ENCODE results near the gene YIF1B.

YIF1B gene

DNA sequence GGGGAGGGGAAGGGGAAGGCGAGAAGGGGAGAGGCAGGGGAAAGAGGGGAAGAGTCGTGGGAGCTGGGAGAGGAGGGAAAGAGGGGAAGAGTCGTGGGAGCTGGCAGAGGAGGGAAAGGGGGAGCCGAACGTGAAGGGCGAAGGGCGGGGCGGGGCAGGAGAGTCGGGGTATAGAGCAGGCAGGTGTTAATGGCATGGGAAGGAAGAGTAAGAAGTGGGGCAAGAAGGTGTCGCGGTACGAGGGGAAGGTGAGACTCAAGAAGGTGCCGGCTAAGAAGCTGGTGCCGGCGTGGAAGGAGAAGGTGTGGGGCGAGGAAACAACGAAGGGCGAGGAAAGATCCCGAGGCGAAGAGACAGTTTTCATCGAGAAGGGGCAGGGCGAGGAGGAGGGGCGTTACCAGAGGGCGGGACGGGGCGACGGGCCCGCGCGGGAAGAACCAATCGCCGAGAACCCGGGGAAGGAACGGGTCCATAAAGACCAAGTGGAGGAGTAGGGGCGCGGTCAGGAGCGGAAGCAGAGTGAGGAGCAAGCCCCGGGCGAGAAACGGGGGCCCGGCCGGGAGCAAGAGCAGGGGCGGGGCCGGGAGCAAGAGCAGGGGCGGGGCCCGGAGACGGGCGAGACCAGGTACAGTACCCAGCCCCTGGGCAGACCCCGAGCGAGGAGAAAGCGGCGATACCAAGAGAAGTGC is 20.3 kb upstream of the YIF1B start:
- in situ Hi-C loops (cut with HindIII; ENCODE audit: low sequenced_read_pairs) = no loop called here

DNA sequence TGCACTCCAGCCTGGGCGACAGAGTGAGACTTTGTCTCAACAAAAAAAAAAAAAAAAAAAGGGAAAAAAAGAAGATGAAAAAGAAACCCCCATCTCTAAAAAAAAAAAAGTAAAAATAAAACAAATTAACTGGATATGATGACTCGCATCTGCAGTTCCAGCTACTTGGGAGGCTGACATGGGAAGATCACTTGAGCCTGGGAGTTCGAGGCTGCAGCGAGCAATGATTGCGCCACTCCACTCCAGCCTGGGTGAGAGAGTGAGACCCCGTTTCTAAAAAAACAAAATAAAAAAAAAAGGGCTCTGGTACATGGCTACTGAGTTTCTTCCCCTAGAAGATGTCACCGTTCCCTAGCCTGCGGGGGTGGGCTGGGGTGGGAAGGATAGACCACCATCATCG is 17.5 kb upstream of the YIF1B start:
- in situ Hi-C loops (cut with HindIII; ENCODE audit: low sequenced_read_pairs) = no loop called here

DNA sequence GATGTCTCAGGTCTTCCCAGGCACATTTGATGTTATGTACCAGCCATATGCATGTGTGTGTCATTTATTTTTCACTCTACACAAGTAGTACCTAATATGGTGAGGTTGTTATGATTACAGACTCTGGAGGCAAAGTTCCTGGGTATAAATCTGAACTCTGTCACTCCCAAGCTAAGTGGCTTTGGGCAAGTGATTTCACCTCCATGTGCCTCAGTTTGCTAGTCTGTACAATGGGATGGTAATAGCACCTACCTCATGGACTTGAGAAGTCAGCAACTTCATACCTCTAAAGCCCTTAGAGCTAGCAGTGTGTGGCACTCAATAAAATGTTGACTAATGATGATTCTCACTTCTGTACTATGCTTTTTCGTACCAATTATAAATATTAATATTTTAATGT is 16.0 kb upstream of the YIF1B start:
- in situ Hi-C loops (cut with HindIII; ENCODE audit: low sequenced_read_pairs) = no loop called here

DNA sequence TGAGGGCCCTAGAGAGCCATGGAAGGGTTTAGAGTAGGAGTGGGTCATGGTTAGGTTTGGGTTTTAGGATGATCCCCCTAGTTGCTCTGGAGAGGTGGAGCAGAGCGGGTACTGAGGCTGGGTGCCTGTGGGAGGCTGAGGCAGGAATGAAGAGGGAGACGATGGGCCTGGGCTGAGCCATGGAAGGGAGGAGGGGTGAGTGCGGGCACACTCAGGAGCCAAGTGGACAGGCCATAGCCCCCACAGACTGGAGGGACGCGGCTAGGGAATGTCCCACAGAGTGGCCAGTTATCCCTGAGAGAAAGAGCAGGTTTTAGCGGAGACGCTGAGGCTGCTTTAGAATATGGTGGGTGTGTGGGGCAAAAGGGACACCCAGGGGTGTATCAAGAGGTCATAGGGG is 13.9 kb upstream of the YIF1B start:
- in situ Hi-C loops (cut with HindIII; ENCODE audit: low sequenced_read_pairs) = no loop called here

DNA sequence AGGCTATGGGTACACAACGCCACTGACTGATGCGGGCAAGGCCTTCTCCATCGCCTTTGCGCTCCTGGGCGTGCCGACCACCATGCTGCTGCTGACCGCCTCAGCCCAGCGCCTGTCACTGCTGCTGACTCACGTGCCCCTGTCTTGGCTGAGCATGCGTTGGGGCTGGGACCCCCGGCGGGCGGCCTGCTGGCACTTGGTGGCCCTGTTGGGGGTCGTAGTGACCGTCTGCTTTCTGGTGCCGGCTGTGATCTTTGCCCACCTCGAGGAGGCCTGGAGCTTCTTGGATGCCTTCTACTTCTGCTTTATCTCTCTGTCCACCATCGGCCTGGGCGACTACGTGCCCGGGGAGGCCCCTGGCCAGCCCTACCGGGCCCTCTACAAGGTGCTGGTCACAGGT is 10.8 kb upstream of the YIF1B start:
- in situ Hi-C loops (cut with HindIII; ENCODE audit: low sequenced_read_pairs) = no loop called here

DNA sequence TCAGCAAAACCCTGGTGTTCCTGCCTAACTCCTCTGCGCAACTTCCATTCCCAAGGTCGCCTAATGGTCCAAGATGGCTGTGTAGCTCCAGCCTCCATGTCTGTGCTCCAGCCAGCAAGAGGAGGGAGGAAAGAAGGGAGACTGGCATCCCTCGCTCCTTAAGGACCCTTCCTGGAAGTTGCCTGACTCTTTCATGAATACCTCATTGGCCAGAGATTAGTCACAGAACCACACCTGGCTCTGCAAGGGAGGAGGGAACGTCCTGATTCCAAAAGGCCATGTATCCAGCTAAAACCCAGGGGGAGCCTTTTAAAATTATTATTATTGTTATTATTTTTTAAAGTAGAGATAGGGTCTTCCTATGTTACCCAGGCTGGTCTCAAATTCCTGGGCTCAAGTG is 8.7 kb upstream of the YIF1B start:
- in situ Hi-C loops (cut with HindIII; ENCODE audit: low sequenced_read_pairs) = no loop called here

DNA sequence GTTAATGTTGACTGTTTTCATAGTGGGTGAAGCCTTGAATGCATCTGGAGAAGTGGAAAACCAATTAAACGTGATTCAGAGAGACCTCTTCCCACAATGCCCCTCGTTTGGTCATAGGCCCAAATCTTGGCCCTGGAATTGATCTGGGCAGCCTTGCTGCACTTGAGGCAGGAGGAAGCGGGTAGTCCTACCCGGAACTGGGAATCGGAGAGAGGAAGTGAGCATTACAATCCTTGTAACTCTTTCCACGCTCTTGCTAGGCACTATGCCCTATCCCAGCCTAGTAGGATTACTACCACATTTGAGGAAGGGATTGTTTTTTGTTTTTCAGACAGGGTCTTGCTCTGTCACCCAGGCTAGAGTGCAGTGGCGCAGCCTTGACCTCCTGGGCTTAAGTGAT is 7.5 kb upstream of the YIF1B start:
- in situ Hi-C loops (cut with HindIII; ENCODE audit: low sequenced_read_pairs) = no loop called here

DNA sequence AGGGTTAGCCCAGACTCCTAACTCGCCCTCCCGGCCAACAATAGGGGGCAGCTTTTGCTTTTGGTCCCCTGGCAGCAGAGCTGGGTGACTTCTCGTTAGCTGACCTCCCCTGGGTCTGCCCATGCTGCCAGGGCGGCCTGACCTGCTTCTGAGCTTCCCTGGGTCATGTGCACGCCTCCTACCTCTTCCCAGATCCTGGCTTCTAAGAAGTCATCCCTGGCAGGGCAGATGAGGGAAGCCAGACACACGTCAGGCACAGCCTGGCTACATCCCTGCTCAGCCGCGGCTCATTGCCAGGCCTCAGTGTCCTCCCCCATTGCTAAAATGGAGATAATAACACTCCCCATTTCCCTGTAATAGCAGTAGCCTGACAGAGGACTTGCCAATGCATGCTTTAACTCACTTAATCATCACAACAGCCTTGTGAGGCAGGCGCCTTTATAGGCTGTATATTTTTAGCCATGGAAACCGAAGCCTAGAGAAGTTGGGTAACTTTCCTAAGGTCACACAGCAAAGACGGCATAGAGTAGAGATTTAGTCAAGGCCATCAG is 6.0 kb upstream of the YIF1B start:
- in situ Hi-C loops (cut with HindIII; ENCODE audit: low sequenced_read_pairs) = no loop called here

DNA sequence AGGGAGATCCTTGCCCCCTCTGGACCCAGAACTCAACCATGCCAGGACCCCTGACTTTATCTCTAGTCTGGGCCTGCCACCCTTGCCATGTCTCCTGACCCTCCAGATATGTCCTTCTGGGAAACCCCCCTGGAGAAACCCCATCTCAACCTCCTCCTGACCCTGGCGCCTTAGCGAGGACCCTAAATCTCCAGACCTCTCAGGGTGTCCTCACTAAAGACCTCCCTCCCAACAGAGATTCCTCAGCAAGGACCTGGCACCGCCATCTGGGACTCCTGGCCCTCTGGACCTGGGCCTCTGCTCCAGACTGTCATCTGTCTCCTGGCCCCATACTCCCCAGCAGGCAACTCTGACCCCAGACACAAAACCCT is 5.2 kb upstream of the YIF1B start:
- in situ Hi-C loops (cut with HindIII; ENCODE audit: low sequenced_read_pairs) = no loop called here

DNA sequence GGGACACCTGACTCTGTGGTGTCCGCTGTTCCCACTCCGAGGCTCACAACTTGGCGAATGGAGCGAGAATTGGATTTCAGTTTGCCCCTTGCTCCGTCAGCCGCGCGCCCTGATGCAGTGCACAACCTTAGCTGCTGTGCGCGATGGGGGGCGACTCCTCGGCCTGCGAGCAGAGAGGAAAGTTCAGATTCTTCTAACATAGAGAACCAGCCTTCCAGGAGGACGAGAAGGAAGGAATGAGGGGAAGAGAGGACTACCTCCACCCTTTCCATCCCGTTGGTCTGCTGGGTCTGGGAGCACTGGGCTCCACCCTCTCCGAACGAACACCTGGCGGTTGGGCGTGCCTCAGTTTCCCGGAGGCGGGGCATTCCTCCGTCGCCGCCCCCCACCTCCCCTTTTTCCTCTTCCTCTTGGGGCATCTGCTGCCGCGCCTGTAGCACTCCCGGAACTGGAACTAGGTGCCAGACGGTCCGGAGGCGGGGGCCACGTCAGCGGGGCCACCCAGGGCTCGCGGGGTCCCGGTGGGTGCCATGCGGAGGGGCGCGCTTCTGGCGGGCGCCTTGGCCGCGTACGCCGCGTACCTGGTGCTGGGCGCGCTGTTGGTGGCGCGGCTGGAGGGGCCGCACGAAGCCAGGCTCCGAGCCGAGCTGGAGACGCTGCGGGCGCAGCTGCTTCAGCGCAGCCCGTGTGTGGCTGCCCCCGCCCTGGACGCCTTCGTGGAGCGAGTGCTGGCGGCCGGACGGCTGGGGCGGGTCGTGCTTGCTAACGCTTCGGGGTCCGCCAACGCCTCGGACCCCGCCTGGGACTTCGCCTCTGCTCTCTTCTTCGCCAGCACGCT is 3.9 kb upstream of the YIF1B start, which contains the start of gene KCNK6:
Gene KCNK6 (plus strand): TSS at position 425 of the 838 bp plus-strand sequence. CDS start 106 bp downstream, at position 531.
- in situ Hi-C loops (cut with HindIII; ENCODE audit: low sequenced_read_pairs) = no loop called here

DNA sequence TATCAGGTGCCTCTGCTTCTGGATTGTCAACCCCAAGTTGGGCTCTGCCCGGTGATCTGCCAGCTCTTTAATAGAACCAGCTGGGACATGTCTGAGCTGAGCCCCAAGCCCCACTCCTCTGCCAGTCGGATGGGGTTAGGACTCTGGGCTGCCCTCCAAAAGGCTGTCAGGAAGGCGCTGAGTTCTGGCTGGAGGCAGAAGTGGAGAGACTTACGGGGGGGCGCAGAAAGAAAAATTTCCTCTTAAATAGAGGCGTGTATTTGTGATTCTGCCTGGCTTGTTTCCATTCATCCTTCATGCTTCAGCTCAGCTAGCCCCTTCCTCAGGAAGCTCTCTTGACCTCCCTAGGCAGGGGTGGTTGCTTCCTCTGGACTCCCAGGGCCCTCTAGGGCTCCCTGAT is 2.9 kb upstream of the YIF1B start:
- in situ Hi-C loops (cut with HindIII; ENCODE audit: low sequenced_read_pairs) = no loop called here

DNA sequence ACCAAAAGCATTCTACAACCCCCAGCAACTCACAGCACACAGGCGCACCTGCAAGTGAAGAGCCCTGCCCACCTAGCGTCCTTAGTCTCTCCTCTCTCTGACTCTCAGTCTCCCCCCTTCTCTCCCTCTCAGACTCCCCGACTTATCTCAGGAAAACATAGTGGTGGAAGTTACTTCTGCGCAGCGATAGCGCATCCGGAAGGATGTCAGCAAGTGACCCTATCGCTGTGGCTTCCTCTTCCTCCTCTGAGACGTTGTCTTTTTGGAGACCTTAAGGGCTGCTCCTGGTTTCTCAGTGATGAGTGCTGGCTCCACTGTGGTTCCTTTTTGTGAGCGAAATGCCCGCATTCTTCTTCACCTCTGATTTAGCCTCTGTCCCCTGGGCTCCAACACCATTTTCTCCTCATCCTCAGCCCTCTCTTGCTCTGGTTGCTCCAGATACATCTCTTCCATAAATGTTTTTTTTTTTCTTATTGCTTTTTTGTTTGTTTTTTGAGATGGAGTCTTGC is 1.4 kb upstream of the YIF1B start:
- in situ Hi-C loops (cut with HindIII; ENCODE audit: low sequenced_read_pairs) = no loop called here

DNA sequence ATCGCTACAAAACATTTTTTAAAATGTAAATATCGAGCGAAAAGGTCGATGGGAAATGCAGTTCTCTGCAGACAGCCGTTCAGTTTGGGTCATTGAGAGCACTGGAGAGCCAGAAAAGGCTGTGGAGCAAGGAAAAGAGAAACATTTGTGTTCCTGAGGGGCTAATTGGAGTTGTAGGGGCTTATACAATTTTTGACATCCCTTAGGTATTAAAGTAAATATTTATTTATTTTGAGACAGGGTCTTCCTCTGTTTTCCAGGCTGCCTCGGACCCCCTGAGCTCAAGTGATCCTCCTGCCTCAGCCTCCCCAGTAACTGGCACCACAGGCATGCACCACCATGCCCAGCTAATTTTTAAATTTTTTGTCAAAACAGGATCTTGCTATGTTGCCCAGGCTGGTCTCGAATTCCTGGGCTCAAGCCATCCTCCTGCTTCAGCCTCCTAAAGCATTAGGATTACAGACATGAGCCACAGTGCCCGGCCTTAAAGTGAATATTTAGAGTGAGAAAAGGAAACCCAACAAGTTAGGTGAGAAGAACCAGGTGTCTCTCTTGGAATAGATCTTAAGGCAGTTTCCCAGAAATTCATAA is 825 bp upstream of the YIF1B start:
- in situ Hi-C loops (cut with HindIII; ENCODE audit: low sequenced_read_pairs) = no loop called here

DNA sequence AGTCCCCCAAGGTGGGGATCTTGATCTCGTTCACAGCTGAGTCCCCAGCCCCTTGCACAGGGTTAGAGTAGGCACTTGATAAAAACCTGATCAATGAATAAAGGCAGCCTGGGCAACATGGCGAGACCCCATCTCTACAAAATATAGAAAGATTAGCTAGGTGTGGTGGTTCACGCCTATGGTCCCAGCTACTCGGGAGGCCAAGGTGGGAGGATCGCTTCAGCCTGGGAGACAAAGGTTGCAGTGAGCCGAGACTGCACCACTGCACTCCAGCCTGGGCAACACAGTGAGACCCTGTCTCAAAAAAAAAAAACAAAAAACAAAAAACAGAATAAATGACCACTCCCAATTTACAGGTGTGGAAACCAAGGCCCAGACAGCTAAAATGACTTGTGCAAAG is 4.8 kb downstream of the YIF1B start:
- in situ Hi-C loops (cut with HindIII; ENCODE audit: low sequenced_read_pairs) = no loop called here

DNA sequence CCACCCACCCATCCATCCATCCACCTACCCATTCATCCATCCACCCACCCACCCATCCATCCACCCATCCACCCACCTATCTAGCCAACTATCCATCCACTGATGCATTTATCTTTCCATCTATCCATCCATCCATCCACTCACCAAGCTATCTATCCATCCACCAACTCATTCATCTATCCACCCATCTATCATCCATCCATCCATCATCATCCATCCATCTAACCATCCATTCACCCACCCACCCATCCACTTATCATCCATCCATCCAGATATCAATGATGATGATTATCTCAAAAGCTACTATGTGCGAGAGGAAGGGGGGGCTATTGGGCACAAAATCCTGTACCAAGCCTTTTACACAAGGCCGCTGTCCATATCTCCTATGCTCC is 5.5 kb downstream of the YIF1B start:
- in situ Hi-C loops (cut with HindIII; ENCODE audit: low sequenced_read_pairs) = no loop called here

DNA sequence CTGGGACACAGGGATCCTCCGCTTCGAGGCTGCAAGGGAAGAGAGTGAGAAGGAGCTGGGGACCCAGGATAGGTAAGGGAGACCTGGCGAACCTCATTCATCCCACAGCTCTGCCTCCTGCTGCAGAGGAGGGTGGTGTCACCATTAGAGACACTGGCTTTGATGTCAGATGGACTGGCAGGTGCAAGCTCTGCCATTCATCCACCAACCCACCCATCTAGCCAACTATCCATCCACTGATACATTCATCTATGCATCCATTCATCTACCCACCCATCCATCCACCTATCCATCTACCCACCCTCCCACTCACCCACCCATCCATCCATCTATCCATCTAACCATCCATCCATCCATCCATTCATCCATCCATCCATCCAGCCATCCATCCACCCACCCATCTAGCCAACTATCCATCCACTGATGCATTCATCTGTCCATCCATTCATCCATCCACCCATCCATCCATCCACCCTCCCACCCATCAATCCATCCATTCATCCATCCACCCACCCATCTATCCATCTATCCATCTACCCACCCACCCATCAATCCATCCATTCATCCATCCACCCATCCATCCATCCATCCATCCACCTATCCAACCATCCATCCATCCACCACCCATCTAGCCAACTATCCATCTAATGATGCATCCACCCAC is 6.0 kb downstream of the YIF1B start:
- in situ Hi-C loops (cut with HindIII; ENCODE audit: low sequenced_read_pairs) = no loop called here

DNA sequence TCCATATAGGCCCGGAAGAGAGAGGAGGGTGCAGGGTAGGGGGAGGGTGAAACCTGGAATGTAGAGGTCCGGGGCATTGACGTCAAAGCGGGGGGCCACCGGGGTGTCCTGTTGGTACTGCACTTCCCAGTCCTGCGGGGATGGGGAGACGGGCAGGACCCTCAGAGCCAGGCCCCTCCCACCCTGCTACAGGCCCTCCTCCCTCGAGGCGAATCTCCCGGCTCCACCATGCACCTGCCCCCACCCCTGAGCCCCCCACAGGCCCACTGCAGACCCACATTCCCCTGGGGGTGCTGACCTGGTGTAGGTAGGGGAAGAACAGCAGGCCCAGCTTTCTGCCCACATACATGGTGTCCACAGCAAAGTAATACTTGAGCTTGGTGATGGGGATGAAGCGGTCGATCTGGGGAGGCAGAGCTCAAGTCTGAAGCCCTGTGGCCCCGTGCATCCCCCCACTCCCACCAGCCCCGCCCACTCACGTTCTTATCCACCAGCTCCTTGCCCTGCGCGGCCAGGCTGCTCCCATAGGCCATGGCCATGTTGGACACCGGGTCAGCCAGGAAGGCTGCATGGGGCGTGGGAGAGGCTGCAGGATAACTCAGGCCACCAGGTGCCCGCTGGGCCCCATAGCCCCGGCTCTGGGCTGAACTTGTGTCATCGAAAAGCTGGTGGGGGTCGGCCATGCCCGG is 6.7 kb downstream of the YIF1B start:
- in situ Hi-C loops (cut with HindIII; ENCODE audit: low sequenced_read_pairs) = no loop called here

DNA sequence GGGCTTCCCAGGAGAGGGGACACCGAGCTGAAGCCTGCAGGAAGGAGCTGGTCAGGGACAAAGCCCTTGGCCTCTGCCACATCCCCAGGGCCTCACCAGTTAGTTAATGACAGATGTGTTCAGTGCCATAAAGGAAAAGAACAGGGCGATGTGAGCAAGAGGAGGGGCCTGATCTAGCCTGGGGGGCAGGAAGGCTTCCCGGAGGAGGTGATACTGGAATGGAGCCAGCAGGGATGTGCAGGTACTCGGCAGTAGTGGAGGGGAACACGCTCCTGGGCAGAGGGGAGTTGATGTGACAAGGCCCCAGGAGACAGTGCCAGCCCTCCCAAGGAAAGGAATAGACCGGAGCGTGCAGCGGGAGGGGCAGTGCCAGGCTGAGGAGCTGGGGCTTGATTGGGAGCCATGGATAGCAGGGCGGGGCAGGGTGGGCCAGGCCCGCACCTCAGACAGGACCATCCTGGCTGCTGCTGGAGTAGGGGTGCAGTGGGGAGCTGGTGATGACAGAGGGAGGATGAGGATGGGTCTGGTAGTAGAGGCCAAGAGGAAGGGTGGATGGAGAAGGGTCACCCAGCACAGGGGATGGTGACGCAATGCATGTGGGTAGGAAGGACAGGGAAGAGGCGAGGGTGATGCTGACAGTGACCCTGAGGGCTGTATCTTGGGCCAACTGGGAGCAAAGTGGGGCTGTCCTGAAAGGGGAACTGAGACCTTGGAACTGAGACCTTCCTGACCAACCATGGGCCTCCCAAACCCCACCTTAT is 7.6 kb downstream of the YIF1B start:
- in situ Hi-C loops (cut with HindIII; ENCODE audit: low sequenced_read_pairs) = no loop called here

DNA sequence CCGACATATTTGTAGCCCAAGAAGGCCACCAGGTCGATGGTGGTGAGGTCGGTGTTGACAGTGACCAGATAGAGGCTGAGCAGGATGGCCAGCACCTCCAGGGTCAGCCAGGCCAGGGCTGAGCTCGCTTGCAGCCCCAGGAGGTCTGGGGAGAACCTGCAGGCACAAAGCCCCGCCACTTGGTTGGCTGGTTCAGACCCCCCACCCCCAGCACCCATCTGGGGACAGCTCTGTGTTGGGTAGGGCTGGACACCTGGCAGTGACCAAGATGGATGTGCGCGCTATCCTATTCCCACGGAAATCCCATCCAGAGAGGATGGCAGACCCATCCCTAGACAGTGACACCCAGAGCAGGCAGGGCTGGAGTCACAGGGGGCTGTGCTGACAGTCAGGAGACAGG is 8.2 kb downstream of the YIF1B start:
- in situ Hi-C loops (cut with HindIII; ENCODE audit: low sequenced_read_pairs) = no loop called here

DNA sequence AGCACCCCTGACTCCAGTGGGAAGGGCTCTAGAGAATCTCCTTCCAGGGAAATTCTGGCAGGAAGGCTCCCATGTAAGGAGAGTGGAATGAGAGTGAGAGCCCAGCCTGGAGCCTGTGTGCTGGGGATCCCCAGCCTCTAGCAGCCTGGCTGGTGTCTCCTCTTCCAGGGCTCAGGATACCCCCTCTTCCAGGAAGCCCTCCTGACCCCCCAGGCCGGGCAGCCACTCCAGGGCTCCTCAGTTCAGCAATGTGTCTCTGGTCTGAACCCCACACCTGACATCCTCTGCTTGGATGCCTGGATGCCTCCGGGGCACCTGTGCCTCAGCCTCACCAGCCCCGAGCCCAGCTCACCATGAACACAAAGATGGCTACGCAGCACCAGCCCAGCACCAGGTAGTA is 8.7 kb downstream of the YIF1B start:
- in situ Hi-C loops (cut with HindIII; ENCODE audit: low sequenced_read_pairs) = no loop called here

All from DLD1 (cell line).